DMS 273 treated with DMSO at 0.1 percent for 48 hours (cell line): ENCODE measurements around the gene PLCB4.

Experiments used
- DNase-seq: peaks from one replicate; lab custom pipeline; 2025; lab: John Stamatoyannopoulos, UW

Gene PLCB4

GRCh38 chr20:9498322-9498721 lies 429.4 kb downstream of the PLCB4 start:
- no peak for DNase-seq

- no peak for DNase-seq
Measured at GRCh38 chr20:9499126-9499899, 430.4 kb downstream of the PLCB4 start.

GRCh38 chr20:9500121-9500520 lies 431.2 kb downstream of the PLCB4 start:
- no peak for DNase-seq

GRCh38 chr20:9501473-9501872 lies 432.6 kb downstream of the PLCB4 start:
- no peak for DNase-seq

- no peak for DNase-seq
Measured at GRCh38 chr20:9503526-9504245, 434.8 kb downstream of the PLCB4 start.

GRCh38 chr20:9506280-9506821 lies 437.5 kb downstream of the PLCB4 start:
- DNase-seq, result no peak

- no peak for DNase-seq
Measured at GRCh38 chr20:9506964-9507369, 438.1 kb downstream of the PLCB4 start.

- DNase-seq, result no peak
Measured at GRCh38 chr20:9507544-9508239, 438.8 kb downstream of the PLCB4 start.

GRCh38 chr20:9508240-9508661 lies 439.4 kb downstream of the PLCB4 start:
- no peak for DNase-seq

- no peak for DNase-seq
Measured at GRCh38 chr20:9508696-9509178, 439.9 kb downstream of the PLCB4 start.

GRCh38 chr20:9509246-9509645 lies 440.4 kb downstream of the PLCB4 start:
- no peak for DNase-seq

GRCh38 chr20:9510911-9511310 lies 442.0 kb downstream of the PLCB4 start:
- DNase-seq, result no peak

GRCh38 chr20:9514072-9514460 lies 445.2 kb downstream of the PLCB4 start:
- no peak for DNase-seq

- no peak for DNase-seq
Measured at GRCh38 chr20:9514461-9515213, 445.8 kb downstream of the PLCB4 start, which contains the start of gene LAMP5. TSS of gene LAMP5 (plus strand) at chr20:9514590. CDS start at chr20:9514853, 263 bp downstream.

GRCh38 chr20:9515214-9515585 lies 446.3 kb downstream of the PLCB4 start:
- no peak for DNase-seq

GRCh38 chr20:9515741-9516233 lies 446.9 kb downstream of the PLCB4 start:
- no peak for DNase-seq

GRCh38 chr20:9516234-9516871 lies 447.5 kb downstream of the PLCB4 start:
- no peak for DNase-seq

- DNase-seq, result no peak
Measured at GRCh38 chr20:9517297-9518162, 448.6 kb downstream of the PLCB4 start.

GRCh38 chr20:9518576-9519175 lies 449.8 kb downstream of the PLCB4 start:
- DNase-seq, result no peak

GRCh38 chr20:9520086-9520485 lies 451.2 kb downstream of the PLCB4 start:
- DNase-seq, result no peak
